ENCODE results near the gene CBARP. TPM values are rescaled to one million over a fixed set of nuclear protein-coding genes. Genes with fewer than 3 reads are reported as not detected.
A peak's percentile ranks its signal among the peaks of the same experiment; 100 is the strongest.

CBARP gene
- total and polyA plus RNA-seq, 2 donors from 2014 or later = 1.0 to 1.1 TPM

DNA sequence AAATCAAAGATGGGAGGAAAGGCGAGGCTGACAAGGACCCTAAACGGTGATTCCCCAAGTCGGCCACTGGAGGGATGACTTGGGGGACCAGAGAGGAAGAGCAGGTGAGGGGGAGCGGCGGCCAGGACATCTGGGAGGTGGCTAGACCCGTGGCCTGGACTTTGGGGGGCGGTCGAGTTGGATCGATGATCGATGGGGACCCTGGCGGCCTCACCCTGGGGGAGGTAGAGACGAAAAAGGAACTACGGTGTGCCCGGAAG lies 23.7 kb upstream of the CBARP start:
- Histone ChIP-seq H3K27ac (ENCODE audit: low read depth in 2 of 2, low read length in 2 of 2) (peak overlapping the region; percentile 97 to 98), H3K9ac (ENCODE audit: low read length in 3 of 3) (peak overlapping the region in 2 of 3 donors; percentile 1 to 93), H3K4me3 (ENCODE audit: low read length in 3 of 3) (peak overlapping the region; percentile 13 to 79 (median 52)), H3K4me1 (ENCODE audit: control insufficient read depth in 2 of 3, insufficient read depth in 2 of 3, low read depth in 1 of 3, low read length in 3 of 3) (peaks cover 0 to 63% (median 39%) of the 10 kb centered on the region in 3 donors), H3K27me3 (ENCODE audit: control insufficient read depth, insufficient read depth, low read length) (no peaks in the 10 kb centered on the region), H3K36me3 (ENCODE audit: control insufficient read depth in 2 of 3, insufficient read depth in 3 of 3, low read length in 3 of 3) (peaks cover under 1 to 6% (median 4%) of the 10 kb centered on the region in 3 donors), H3K9me3 (ENCODE audit: control insufficient read depth in 2 of 3, insufficient read depth in 1 of 3, low read length in 3 of 3) (no peaks in the 10 kb centered on the region)
- no peak for FAIRE-seq
- TF ChIP-seq, protein P1, sequence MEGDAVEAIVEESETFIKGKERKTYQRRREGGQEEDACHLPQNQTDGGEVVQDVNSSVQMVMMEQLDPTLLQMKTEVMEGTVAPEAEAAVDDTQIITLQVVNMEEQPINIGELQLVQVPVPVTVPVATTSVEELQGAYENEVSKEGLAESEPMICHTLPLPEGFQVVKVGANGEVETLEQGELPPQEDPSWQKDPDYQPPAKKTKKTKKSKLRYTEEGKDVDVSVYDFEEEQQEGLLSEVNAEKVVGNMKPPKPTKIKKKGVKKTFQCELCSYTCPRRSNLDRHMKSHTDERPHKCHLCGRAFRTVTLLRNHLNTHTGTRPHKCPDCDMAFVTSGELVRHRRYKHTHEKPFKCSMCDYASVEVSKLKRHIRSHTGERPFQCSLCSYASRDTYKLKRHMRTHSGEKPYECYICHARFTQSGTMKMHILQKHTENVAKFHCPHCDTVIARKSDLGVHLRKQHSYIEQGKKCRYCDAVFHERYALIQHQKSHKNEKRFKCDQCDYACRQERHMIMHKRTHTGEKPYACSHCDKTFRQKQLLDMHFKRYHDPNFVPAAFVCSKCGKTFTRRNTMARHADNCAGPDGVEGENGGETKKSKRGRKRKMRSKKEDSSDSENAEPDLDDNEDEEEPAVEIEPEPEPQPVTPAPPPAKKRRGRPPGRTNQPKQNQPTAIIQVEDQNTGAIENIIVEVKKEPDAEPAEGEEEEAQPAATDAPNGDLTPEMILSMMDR (IDR thresholded peaks at IDR 0.05; ENCODE audit: borderline replicate concordance, extremely low read depth, insufficient read depth) = no peak
- peak in 3 of 5 donors; percentile 63 to 86 (median 79) for DNase-seq
- intact Hi-C loops (cut with DNase I) = no loop called here

DNA sequence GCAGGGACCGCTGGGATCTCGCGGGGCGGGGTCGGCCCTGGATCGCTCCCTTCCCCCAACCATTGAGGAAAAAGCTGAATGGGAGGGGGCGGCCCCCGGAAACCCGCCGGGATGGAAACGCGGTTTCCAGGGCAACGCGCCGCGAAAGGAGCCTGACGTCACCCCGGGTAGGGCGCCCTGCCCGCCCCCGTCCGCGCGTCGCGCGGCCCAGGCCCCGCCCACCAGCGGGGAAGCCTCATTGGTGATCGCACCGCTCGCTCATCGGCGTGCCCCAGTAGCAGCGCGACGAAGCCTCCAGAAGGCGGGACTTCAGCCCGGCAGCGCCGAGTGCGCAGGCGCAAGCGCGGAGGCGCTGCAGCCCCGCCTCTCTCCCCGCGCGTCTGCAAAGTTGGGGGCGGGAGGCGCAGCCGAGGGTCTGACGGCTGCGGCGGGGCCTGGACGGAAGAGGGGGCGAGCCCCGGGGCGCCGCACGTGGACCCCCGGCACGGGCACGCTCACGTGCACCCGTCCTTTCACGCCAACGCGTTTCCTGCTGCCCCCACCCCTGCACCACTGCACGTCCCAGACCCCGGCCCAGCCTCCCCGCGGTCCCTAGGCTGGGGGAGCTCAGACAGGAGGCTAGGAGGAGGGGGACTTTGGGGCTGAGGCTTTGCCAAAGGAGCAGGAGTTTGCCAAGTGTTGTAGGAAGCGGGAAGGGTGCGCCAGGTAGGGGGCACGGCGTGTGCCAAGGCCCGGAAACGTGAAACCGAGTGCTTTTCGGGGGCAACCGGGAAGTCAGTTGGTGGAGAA lies 23.1 kb upstream of the CBARP start:
- Histone ChIP-seq H3K27me3 (ENCODE audit: control insufficient read depth, insufficient read depth, low read length) (no peaks in the 10 kb centered on the region), H3K9me3 (ENCODE audit: control insufficient read depth in 2 of 3, insufficient read depth in 1 of 3, low read length in 3 of 3) (no peaks in the 10 kb centered on the region), H3K4me1 (ENCODE audit: control insufficient read depth in 2 of 3, insufficient read depth in 2 of 3, low read depth in 1 of 3, low read length in 3 of 3) (peaks cover 0 to 62% (median 39%) of the 10 kb centered on the region in 3 donors), H3K27ac (ENCODE audit: low read depth in 2 of 2, low read length in 2 of 2) (peak overlapping the region; percentile 97 to 98), H3K4me3 (ENCODE audit: low read length in 3 of 3) (peak overlapping the region; percentile 13 to 79 (median 52)), H3K36me3 (ENCODE audit: control insufficient read depth in 2 of 3, insufficient read depth in 3 of 3, low read length in 3 of 3) (peaks cover 2 to 10% (median 6%) of the 10 kb centered on the region in 3 donors), H3K9ac (ENCODE audit: low read length in 3 of 3) (peak overlapping the region in 2 of 3 donors; percentile 1 to 93)
- intact Hi-C loops (cut with DNase I) = no loop called here
- no peak for FAIRE-seq
- TF ChIP-seq, protein P1 (IDR thresholded peaks at IDR 0.05; ENCODE audit: borderline replicate concordance, extremely low read depth, insufficient read depth) = no peak
- DNase-seq = peak; percentile 97 to 99 (median 98)

DNA sequence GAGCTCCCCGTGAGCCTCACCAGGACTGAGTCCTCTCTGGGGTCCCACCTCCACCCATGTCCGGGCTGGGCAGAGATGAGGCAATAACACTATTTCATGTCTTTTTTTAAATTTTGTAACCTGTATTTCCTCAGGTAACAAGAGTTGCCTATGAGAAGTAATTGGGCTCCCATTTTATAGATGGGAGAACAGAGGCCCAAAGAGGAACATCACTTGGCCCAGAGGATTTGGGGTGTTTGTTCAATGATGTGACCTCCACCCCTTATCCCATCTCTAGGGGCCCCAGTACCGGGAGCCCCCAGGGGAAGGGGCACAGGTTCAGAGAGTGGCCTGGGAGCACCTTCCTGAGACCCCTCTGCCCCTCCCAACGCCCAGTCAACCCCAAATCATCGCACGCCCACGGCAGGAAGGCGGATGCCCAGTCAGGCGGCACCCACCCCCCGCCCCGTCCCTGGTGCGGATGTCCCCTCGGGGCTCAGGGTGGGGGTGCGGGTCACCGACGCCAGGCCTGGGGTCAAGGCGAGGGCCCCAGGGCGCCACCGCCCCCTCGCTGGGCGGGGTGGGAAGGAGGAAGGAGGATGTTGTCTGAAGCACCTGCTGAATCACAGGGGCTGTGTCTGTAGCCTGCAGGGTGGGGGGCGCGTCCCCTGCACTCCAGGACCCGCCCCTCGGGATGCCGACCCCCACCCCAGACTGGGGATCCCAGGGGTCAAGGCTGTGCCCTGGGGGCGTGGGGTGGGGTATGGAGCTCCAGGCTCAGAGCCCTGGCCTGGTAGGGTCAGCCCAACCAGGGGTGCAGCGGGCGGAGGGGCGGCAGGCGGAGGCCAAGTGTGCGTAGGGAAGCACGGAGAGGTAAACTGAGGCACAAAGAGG lies 22.3 kb upstream of the CBARP start:
- TF ChIP-seq, protein P1 (IDR thresholded peaks at IDR 0.05; ENCODE audit: borderline replicate concordance, extremely low read depth, insufficient read depth) = no peak
- Histone ChIP-seq H3K4me1 (ENCODE audit: control insufficient read depth in 2 of 3, insufficient read depth in 2 of 3, low read depth in 1 of 3, low read length in 3 of 3) (peaks cover 0 to 63% (median 37%) of the 10 kb centered on the region in 3 donors), H3K4me3 (ENCODE audit: low read length in 3 of 3) (peak overlapping the region in 2 of 3 donors; percentile 16 to 29), H3K36me3 (ENCODE audit: control insufficient read depth in 2 of 3, insufficient read depth in 3 of 3, low read length in 3 of 3) (peaks cover 2 to 19% (median 12%) of the 10 kb centered on the region in 3 donors), H3K9me3 (ENCODE audit: control insufficient read depth in 2 of 3, insufficient read depth in 1 of 3, low read length in 3 of 3) (no peaks in the 10 kb centered on the region), H3K27ac (ENCODE audit: low read depth in 2 of 2, low read length in 2 of 2) (peak overlapping the region; percentile 93 to 98), H3K9ac (ENCODE audit: low read length in 3 of 3) (peak overlapping the region in 1 of 3 donors; percentile 81), H3K27me3 (ENCODE audit: control insufficient read depth, insufficient read depth, low read length) (no peaks in the 10 kb centered on the region)
- DNase-seq (no peak), FAIRE-seq (no peak)
- intact Hi-C loops (cut with DNase I) = no loop called here

All from kidney (tissue), 14 donors.